ENCODE results near the gene CCR5AS.
A peak's percentile ranks its signal among the peaks of the same experiment; 100 is the strongest.
"Not testable (repeated sequence)": the region's sequence is repeated elsewhere in the genome, so short reads cannot be mapped to it uniquely, and the experiment has no call there.

CCR5AS gene

GRCh38 chr3:46435081-46435726, 28.3 kb upstream of the CCR5AS start:
- Mint-ChIP-seq H3K9me3 (peaks cover 7 to 10% of the 10 kb centered on the region in 2 donors), H3K4me1 (no peaks in the 10 kb centered on the region)
- ATAC-seq, result no peak

GRCh38 chr3:46433841-46434240, 27.0 kb upstream of the CCR5AS start:
- H3K27ac Mint-ChIP-seq, result no peak overlapping the region
- ATAC-seq, result no peak

More at GRCh38 chr3:46435081-46435726, 28.3 kb upstream of the CCR5AS start:
- no peak overlapping the region for H3K27ac Mint-ChIP-seq
- no peaks in the 10 kb centered on the region for H3K27me3 Mint-ChIP-seq
- DNase-seq, result no peak
- H3K4me3 Mint-ChIP-seq, result no peak overlapping the region

GRCh38 chr3:46433118-46433517, 26.3 kb upstream of the CCR5AS start:
- H3K9me3 Mint-ChIP-seq, H3K4me1 Mint-ChIP-seq, ATAC-seq, DNase-seq, H3K4me3 Mint-ChIP-seq, H3K27me3 Mint-ChIP-seq: not testable (repeated sequence)
- H3K27ac Mint-ChIP-seq, result peak overlapping the region in 1 of 2 donors; percentile 7

More at GRCh38 chr3:46433841-46434240, 27.0 kb upstream of the CCR5AS start:
- Mint-ChIP-seq H3K4me3 (no peak overlapping the region), H3K4me1 (no peaks in the 10 kb centered on the region), H3K27me3 (no peaks in the 10 kb centered on the region), H3K9me3 (peaks cover 7 to 10% of the 10 kb centered on the region in 2 donors)
- no peak for DNase-seq

GRCh38 chr3:46431905-46432304, 25.0 kb upstream of the CCR5AS start:
- not testable (repeated sequence) for H3K27me3 Mint-ChIP-seq, H3K27ac Mint-ChIP-seq, DNase-seq, H3K4me1 Mint-ChIP-seq, ATAC-seq, H3K9me3 Mint-ChIP-seq, H3K4me3 Mint-ChIP-seq

- ATAC-seq, H3K27ac Mint-ChIP-seq, H3K27me3 Mint-ChIP-seq, DNase-seq, H3K4me3 Mint-ChIP-seq, H3K9me3 Mint-ChIP-seq: not testable (repeated sequence)
- H3K4me1 Mint-ChIP-seq, result peaks cover 11% of the 10 kb centered on the region
These were observed 24.0 kb upstream of the CCR5AS start for GRCh38 chr3:46430879-46431278.

- no peaks in the 10 kb centered on the region for H3K27me3 Mint-ChIP-seq
- H3K27ac Mint-ChIP-seq, result no peak overlapping the region
- no peak overlapping the region for H3K4me3 Mint-ChIP-seq
- no peak for ATAC-seq
- DNase-seq, result no peak
- peaks cover 11% of the 10 kb centered on the region for H3K4me1 Mint-ChIP-seq
- H3K9me3 Mint-ChIP-seq, result peaks cover 7 to 10% of the 10 kb centered on the region in 2 donors
These were observed 22.8 kb upstream of the CCR5AS start for GRCh38 chr3:46429671-46430070.

- DNase-seq (no peak), ATAC-seq (no peak)
- no peak overlapping the region for H3K4me3 Mint-ChIP-seq
- H3K9me3 Mint-ChIP-seq, result peaks cover 7 to 10% of the 10 kb centered on the region in 2 donors
- H3K4me1 Mint-ChIP-seq, result peaks cover 11% of the 10 kb centered on the region
- no peaks in the 10 kb centered on the region for H3K27me3 Mint-ChIP-seq
- no peak overlapping the region for H3K27ac Mint-ChIP-seq
These were observed 22.4 kb upstream of the CCR5AS start for GRCh38 chr3:46429250-46429649.

- ATAC-seq (no peak), DNase-seq (no peak)
- peaks cover 11% of the 10 kb centered on the region for H3K4me1 Mint-ChIP-seq
- no peak overlapping the region for H3K27ac Mint-ChIP-seq
- no peaks in the 10 kb centered on the region for H3K27me3 Mint-ChIP-seq
- no peak overlapping the region for H3K4me3 Mint-ChIP-seq
- peaks cover 7 to 10% of the 10 kb centered on the region in 2 donors for H3K9me3 Mint-ChIP-seq
These were observed 21.3 kb upstream of the CCR5AS start for GRCh38 chr3:46427916-46428833.

GRCh38 chr3:46427404-46427803, 20.5 kb upstream of the CCR5AS start:
- peaks cover 11% of the 10 kb centered on the region for H3K4me1 Mint-ChIP-seq
- H3K27ac Mint-ChIP-seq, H3K4me3 Mint-ChIP-seq, DNase-seq, H3K9me3 Mint-ChIP-seq, ATAC-seq, H3K27me3 Mint-ChIP-seq: not testable (repeated sequence)

- H3K4me3 Mint-ChIP-seq, DNase-seq, ATAC-seq, H3K9me3 Mint-ChIP-seq, H3K27me3 Mint-ChIP-seq: not testable (repeated sequence)
- peak overlapping the region in 1 of 2 donors; percentile 74 for H3K27ac Mint-ChIP-seq
- H3K4me1 Mint-ChIP-seq, result peaks cover 11% of the 10 kb centered on the region
These were observed 19.6 kb upstream of the CCR5AS start for GRCh38 chr3:46426476-46426875.

- Mint-ChIP-seq H3K4me3 (no peak overlapping the region), H3K9me3 (no peaks in the 10 kb centered on the region), H3K27ac (no peak overlapping the region), H3K4me1 (peaks cover 11% of the 10 kb centered on the region), H3K27me3 (no peaks in the 10 kb centered on the region)
- DNase-seq (no peak), ATAC-seq (no peak)
These were observed 16.7 kb upstream of the CCR5AS start for GRCh38 chr3:46423588-46423987.

- no peaks in the 10 kb centered on the region for H3K9me3 Mint-ChIP-seq
- no peak overlapping the region for H3K4me3 Mint-ChIP-seq
- ATAC-seq, result no peak
- peaks cover 15% of the 10 kb centered on the region for H3K4me1 Mint-ChIP-seq
- no peak for DNase-seq
- H3K27ac Mint-ChIP-seq, result no peak overlapping the region
- no peaks in the 10 kb centered on the region for H3K27me3 Mint-ChIP-seq
These were observed 15.8 kb upstream of the CCR5AS start for GRCh38 chr3:46422617-46423016.

- H3K27me3 Mint-ChIP-seq, result no peaks in the 10 kb centered on the region
These were observed 14.1 kb upstream of the CCR5AS start for GRCh38 chr3:46420931-46421330.

GRCh38 chr3:46419816-46420215, 12.9 kb upstream of the CCR5AS start:
- H3K9me3 Mint-ChIP-seq, result no peaks in the 10 kb centered on the region
- no peak for DNase-seq
- ATAC-seq, result no peak
- H3K27me3 Mint-ChIP-seq, result no peaks in the 10 kb centered on the region
- no peak overlapping the region for H3K4me3 Mint-ChIP-seq
- no peak overlapping the region for H3K27ac Mint-ChIP-seq
- peaks cover 27% of the 10 kb centered on the region for H3K4me1 Mint-ChIP-seq

More at GRCh38 chr3:46420931-46421330, 14.1 kb upstream of the CCR5AS start:
- ATAC-seq (no peak), DNase-seq (no peak)
- Mint-ChIP-seq H3K9me3 (no peaks in the 10 kb centered on the region), H3K27ac (no peak overlapping the region), H3K4me3 (no peak overlapping the region), H3K4me1 (peaks cover 20% of the 10 kb centered on the region)

- Mint-ChIP-seq H3K27ac (peak overlapping the region in 1 of 2 donors; percentile 88), H3K4me1 (peaks cover 27% of the 10 kb centered on the region), H3K4me3 (no peak overlapping the region), H3K9me3 (no peaks in the 10 kb centered on the region), H3K27me3 (no peaks in the 10 kb centered on the region)
- ATAC-seq, result no peak
- no peak for DNase-seq
These were observed 11.2 kb upstream of the CCR5AS start for GRCh38 chr3:46417841-46418611.
